ENCODE data around the gene MYO7A.

GRCh38 chr11:77207618-77208313, 79.7 kb downstream of the MYO7A start:
- TF ChIP-seq CTCF (IDR thresholded peaks at IDR 0.05) (no peak), EZH2 (IDR thresholded peaks at IDR 0.05) (no peak)
